Neural cell (in vitro differentiated cells): ENCODE measurements around the gene SETD2.
"Not testable (repeated sequence)": the region's sequence is repeated elsewhere in the genome, so short reads cannot be mapped to it uniquely, and the experiment has no call there.

ENCODE experiments used
- CTCF ChIP-seq: fragments of 450-650 bp; IDR thresholded peaks from 2 replicates; pipeline ENCODE4 v1.5.1; 2014; ENCODE audit warnings: antibody characterized with exemption, mild to moderate bottlenecking, moderate library complexity; ENCODE audit not compliant: poor library complexity, severe bottlenecking
- EP300 ChIP-seq: fragments of 450-650 bp; conservative IDR thresholded peaks from 2 replicates; pipeline ENCODE4 v1.6.1; 2014; ENCODE audit warnings: antibody characterized with exemption, mild to moderate bottlenecking, moderate library complexity; ENCODE audit not compliant: poor library complexity, severe bottlenecking
- EZH2 ChIP-seq: fragments of 200-600, 300-800 bp; shearing (Covaris generic), sonication (generic); IDR thresholded peaks from 2 replicates; pipeline ENCODE4 v1.6.1; 2014; ENCODE audit warnings: antibody characterized with exemption, low read length, borderline replicate concordance, mild to moderate bottlenecking; ENCODE audit not compliant: insufficient read depth, poor library complexity, severe bottlenecking
- POLR2AphosphoS5 ChIP-seq: IDR thresholded peaks from 2 replicates; pipeline ENCODE4 v1.6.1; 2012

DNA sequence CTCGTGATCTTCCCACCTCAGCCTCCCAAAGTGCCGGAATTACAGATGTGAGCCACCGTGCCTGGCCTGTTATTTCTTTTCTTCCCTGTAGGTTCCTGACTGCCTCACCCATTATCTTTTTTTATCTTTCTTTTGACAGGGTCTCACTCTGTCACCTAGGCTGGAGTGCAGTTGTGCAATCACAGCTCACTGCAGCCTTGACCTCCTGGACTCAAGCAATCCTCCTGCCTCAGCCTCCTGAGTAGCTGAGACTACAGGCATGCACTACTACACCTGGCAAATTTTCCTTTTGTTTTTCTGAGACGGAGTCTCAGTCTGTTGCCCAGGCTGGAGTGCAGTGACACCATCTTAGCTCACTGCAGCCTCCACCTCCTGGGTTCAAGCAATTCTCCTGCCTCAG lies 17.8 kb upstream of the SETD2 start:
- not testable (repeated sequence) for TF ChIP-seq CTCF, POLR2AphosphoS5, EZH2, EP300
